Endodermal cell (in vitro differentiated cells): ENCODE results near the gene SVIL. TPM values are rescaled to one million over a fixed set of nuclear protein-coding genes. Genes with fewer than 3 reads are reported as not detected.

Experiments
- DNase-seq: peaks from one replicate; pipeline ENCODE4 v3.0.0-alpha.2; 2017
- H3K27ac ChIP-seq: 2 replicates; pipeline ENCODE4 v1.5.1; 2013; ENCODE audit warnings: mild to moderate bottlenecking, low read depth, low read length, moderate library complexity
- H3K27me3 ChIP-seq: 2 replicates; pipeline ENCODE4 v1.6.1; 2013; ENCODE audit warnings: mild to moderate bottlenecking, low read length, moderate library complexity; ENCODE audit not compliant: insufficient read depth, control insufficient read depth, poor library complexity, severe bottlenecking
- H3K36me3 ChIP-seq: 2 replicates; pipeline ENCODE4 v1.7.0; 2013; ENCODE audit warnings: mild to moderate bottlenecking, low read length, moderate library complexity; ENCODE audit not compliant: control insufficient read depth, insufficient read depth
- H3K4me1 ChIP-seq: one replicate; pipeline ENCODE4 v1.7.0; 2013; ENCODE audit warnings: low read length; ENCODE audit not compliant: control insufficient read depth, insufficient read depth
- H3K4me3 ChIP-seq: 2 replicates; pipeline ENCODE4 v1.5.1; 2013; ENCODE audit warnings: mild to moderate bottlenecking, low read length, moderate library complexity
- H3K9ac ChIP-seq: 2 replicates; pipeline ENCODE4 v1.6.1; 2013; ENCODE audit warnings: mild to moderate bottlenecking, low read length, moderate library complexity; ENCODE audit not compliant: poor library complexity, severe bottlenecking; ENCODE audit errors: extremely low read depth
- H3K9me3 ChIP-seq: 2 replicates; pipeline ENCODE4 v1.6.1; 2013; ENCODE audit warnings: mild to moderate bottlenecking, low read length, moderate library complexity; ENCODE audit not compliant: control insufficient read depth
- H3K27ac Mint-ChIP-seq: 2 replicates; pipeline ENCODE4 v1.8.0; 2020; ENCODE audit warnings: mixed read lengths
- H3K27me3 Mint-ChIP-seq: 2 replicates; pipeline ENCODE4 v1.8.0; 2021; ENCODE audit warnings: mild to moderate bottlenecking, mixed read lengths; ENCODE audit not compliant: insufficient read depth
- H3K36me3 Mint-ChIP-seq: 2 replicates; pipeline ENCODE4 v1.8.0; 2020; ENCODE audit warnings: low read depth, mixed read lengths
- H3K4me1 Mint-ChIP-seq: 2 replicates; pipeline ENCODE4 v1.8.0; 2020; ENCODE audit warnings: mixed read lengths
- H3K4me3 Mint-ChIP-seq: 2 replicates; pipeline ENCODE4 v1.8.0; 2020; ENCODE audit warnings: mild to moderate bottlenecking, moderate library complexity, mixed read lengths
- H3K9me3 Mint-ChIP-seq: 2 replicates; pipeline ENCODE4 v1.8.0; 2020; ENCODE audit warnings: mild to moderate bottlenecking, mixed read lengths
- WGBS, 2 experiments: methylation state at CpG; one replicate each; pipeline versions ENCODE4 v1.1.5 to v1.1.7; 2013; ENCODE audit warnings: missing lambda C conversion rate in 2 of 2, mixed read lengths in 1 of 2; ENCODE audit not compliant: insufficient coverage in 1 of 2, insufficient read length in 1 of 2; 5-methylcytosine and 5-hydroxymethylcytosine counted together
- total RNA-seq, 2 donors: library from RNA; stranded (reverse); fragmentation: NEBNext Ultra II Directional in 1 of 2; extraction: Animal tissue kit (Norgen Biotek cat#: 25700) in 1 of 2; gene quantifications; 2 replicates in 1 of 2; 3 replicates in 1 of 2; pipeline ENCODE4 v1.2.1, GENCODE V29; 2021
- TF ChIP-seq, protein P1 (sequence below): fragments of 200-600 bp; sonication (generic); conservative IDR thresholded peaks from 2 replicates; pipeline ENCODE4 v1.5.0; 2021; ENCODE audit warnings: antibody characterized with exemption, mild to moderate bottlenecking

SVIL gene
- total RNA-seq, 2 donors from 2014 or later, result 25.2 to 32.9 TPM

DNA sequence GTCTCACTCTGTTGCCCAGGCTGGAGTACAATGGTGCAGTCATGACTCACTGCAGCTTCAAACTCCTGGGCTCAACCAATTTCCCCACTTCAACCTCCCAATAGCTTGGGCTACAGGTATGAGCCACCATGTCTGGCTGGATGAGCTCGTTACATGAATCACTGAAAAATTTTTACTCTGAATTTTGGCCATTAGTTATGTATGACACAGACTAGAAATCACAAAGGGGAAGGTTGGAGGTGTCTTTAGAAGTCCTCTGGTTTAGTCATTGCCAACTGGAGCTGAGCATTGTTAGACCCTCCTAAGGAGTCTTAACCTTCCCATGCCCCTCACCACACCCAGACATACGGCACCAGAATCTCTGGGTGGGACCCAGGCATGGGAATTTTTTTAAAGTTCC is 34.7 kb downstream of the SVIL start:
- Mint-ChIP-seq H3K36me3 (no peaks in the 10 kb centered on the region), H3K4me3 (no peak overlapping the region), H3K9me3 (no peaks in the 10 kb centered on the region), H3K27ac (no peak overlapping the region), H3K4me1 (no peaks in the 10 kb centered on the region), H3K27me3 (no peaks in the 10 kb centered on the region)
- TF ChIP-seq, protein P1, sequence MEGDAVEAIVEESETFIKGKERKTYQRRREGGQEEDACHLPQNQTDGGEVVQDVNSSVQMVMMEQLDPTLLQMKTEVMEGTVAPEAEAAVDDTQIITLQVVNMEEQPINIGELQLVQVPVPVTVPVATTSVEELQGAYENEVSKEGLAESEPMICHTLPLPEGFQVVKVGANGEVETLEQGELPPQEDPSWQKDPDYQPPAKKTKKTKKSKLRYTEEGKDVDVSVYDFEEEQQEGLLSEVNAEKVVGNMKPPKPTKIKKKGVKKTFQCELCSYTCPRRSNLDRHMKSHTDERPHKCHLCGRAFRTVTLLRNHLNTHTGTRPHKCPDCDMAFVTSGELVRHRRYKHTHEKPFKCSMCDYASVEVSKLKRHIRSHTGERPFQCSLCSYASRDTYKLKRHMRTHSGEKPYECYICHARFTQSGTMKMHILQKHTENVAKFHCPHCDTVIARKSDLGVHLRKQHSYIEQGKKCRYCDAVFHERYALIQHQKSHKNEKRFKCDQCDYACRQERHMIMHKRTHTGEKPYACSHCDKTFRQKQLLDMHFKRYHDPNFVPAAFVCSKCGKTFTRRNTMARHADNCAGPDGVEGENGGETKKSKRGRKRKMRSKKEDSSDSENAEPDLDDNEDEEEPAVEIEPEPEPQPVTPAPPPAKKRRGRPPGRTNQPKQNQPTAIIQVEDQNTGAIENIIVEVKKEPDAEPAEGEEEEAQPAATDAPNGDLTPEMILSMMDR, result no peak
- no peaks in the 10 kb centered on the region for H3K27me3 ChIP-seq
- no peak overlapping the region for H3K9ac ChIP-seq
- no peak overlapping the region for H3K27ac ChIP-seq
- no peaks in the 10 kb centered on the region for H3K4me1 ChIP-seq
- H3K4me3 ChIP-seq, result no peak overlapping the region
- no peaks in the 10 kb centered on the region for H3K9me3 ChIP-seq
- H3K36me3 ChIP-seq, result no peaks in the 10 kb centered on the region
- no peak for DNase-seq
- WGBS, 2 experiments, result 89 to 100% methylated on average over 2 of the region's 2 CpGs

DNA sequence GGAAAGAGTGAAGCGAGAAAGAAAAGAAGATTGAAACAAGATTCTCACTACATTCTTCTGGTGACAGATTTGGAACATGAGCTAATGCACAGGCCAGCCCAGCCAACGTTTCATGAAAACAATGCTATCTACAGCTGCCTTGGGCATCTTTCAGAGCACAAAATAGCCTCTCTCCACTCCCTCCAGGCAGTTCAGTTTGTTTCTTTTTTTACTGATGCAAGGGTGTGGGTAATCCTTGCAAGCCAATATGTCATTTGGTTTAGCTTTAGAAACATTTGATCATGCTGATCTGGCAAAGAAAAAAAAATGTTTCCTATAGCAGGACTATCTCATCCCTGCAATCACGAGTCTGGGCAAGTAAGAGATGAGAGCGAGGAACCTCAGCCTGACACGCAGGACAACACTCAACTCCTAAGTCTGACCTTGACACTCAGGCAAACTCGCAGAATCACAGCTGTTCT is 35.9 kb downstream of the SVIL start:
- Histone ChIP-seq H3K9me3 (no peaks in the 10 kb centered on the region), H3K4me3 (no peak overlapping the region), H3K27me3 (no peaks in the 10 kb centered on the region), H3K4me1 (no peaks in the 10 kb centered on the region), H3K27ac (no peak overlapping the region), H3K36me3 (no peaks in the 10 kb centered on the region), H3K9ac (no peak overlapping the region)
- Mint-ChIP-seq H3K27ac (no peak overlapping the region), H3K36me3 (no peaks in the 10 kb centered on the region), H3K9me3 (no peaks in the 10 kb centered on the region), H3K4me3 (no peak overlapping the region), H3K27me3 (no peaks in the 10 kb centered on the region), H3K4me1 (no peaks in the 10 kb centered on the region)
- TF ChIP-seq, protein P1, result no peak
- no peak for DNase-seq
- WGBS, 2 experiments, result 86 to 91% methylated on average over 4 to 6 of the region's 6 CpGs

DNA sequence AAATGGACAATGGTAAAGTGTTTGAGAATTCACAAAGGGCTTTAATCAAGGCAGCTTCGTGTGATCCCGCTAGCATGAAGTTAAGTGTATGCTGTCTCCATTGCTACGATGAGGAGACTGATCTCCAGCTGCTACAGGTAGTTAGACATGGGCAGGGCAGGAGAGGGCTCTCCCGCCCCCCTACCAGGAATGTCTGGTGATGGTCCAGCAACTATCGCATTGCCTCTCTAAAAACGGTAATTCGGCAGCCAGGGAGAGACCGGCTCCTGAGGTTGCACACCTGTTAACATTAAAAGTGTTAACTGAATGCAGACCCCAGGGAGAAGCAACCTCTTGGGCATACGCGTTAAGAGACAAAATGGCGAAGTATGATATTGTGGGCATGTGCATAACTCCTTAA is 37.9 kb downstream of the SVIL start:
- Histone ChIP-seq H3K4me3 (no peak overlapping the region), H3K9ac (no peak overlapping the region), H3K4me1 (no peaks in the 10 kb centered on the region), H3K36me3 (no peaks in the 10 kb centered on the region), H3K27ac (no peak overlapping the region), H3K27me3 (no peaks in the 10 kb centered on the region), H3K9me3 (no peaks in the 10 kb centered on the region)
- Mint-ChIP-seq H3K27ac (no peak overlapping the region), H3K36me3 (no peaks in the 10 kb centered on the region), H3K4me1 (no peaks in the 10 kb centered on the region), H3K9me3 (no peaks in the 10 kb centered on the region), H3K4me3 (no peak overlapping the region), H3K27me3 (no peaks in the 10 kb centered on the region)
- DNase-seq, result no peak
- 94% methylated on average over 10 to 11 of the region's 11 CpGs for WGBS, 2 experiments
- TF ChIP-seq, protein P1, result no peak
